ENCODE measurements around the gene ZNF76.

The ZNF76 gene

DNA sequence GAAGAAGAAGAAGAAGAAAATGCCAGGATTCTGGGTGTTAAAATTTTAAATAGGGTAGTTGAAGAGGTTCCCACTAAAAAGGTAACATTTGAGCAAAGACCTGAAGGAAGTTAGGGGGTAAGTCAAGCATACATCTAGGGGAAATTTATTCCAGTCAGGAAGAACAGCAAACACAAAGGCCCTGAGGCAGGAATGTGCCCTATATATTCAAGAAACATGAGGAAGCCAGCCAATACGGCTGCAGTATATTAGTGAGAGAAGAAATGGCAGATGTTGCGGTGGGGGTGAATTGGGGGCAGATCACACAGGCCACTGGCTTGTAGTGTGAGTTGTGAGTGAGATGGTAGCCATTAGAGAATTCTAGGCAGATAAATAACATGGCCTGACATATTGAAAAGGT is 6.0 kb downstream of the ZNF76 start:
- TF ChIP-seq GATA1 (IDR thresholded peaks at IDR 0.05; ENCODE audit: low read depth, low read length) (no peak), POLR2A (IDR thresholded peaks at IDR 0.05; ENCODE audit: low read length) (no peak)
- DNase-seq: no peak

DNA sequence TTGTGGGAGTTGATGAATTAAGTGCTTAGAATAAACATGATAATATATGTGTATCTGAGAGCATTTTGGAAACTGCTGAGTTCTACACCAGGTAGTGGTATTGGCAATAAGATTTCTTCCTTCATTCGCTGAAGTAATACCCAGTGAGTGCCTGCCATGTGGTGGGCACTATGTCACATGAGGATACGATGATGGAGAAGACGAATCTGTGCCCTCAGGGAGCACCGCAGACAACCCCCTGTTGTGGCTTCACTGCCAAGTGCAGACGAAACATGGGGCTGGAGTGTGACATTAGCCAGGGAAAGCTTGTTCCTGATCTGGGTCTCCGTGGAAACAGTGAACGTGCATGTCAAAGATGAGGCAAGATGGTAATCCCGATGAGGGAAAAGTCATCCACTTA is 7.9 kb downstream of the ZNF76 start:
- no peak for TF ChIP-seq POLR2A (IDR thresholded peaks at IDR 0.05; ENCODE audit: low read length)
- DNase-seq: no peak

GRCh38 chr6:35267897-35268296 is 8.4 kb downstream of the ZNF76 start:
- DNase-seq: no peak

GRCh38 chr6:35272005-35272404 is 12.5 kb downstream of the ZNF76 start:
- TF ChIP-seq GATA1 (IDR thresholded peaks at IDR 0.05; ENCODE audit: low read depth, low read length) (no peak), POLR2A (IDR thresholded peaks at IDR 0.05; ENCODE audit: low read length) (no peak)
- DNase-seq: no peak

More at GRCh38 chr6:35267897-35268296, 8.4 kb downstream of the ZNF76 start:
- TF ChIP-seq POLR2A (IDR thresholded peaks at IDR 0.05; ENCODE audit: low read length) (no peak), GATA1 (IDR thresholded peaks at IDR 0.05; ENCODE audit: low read depth, low read length) (no peak)

DNA sequence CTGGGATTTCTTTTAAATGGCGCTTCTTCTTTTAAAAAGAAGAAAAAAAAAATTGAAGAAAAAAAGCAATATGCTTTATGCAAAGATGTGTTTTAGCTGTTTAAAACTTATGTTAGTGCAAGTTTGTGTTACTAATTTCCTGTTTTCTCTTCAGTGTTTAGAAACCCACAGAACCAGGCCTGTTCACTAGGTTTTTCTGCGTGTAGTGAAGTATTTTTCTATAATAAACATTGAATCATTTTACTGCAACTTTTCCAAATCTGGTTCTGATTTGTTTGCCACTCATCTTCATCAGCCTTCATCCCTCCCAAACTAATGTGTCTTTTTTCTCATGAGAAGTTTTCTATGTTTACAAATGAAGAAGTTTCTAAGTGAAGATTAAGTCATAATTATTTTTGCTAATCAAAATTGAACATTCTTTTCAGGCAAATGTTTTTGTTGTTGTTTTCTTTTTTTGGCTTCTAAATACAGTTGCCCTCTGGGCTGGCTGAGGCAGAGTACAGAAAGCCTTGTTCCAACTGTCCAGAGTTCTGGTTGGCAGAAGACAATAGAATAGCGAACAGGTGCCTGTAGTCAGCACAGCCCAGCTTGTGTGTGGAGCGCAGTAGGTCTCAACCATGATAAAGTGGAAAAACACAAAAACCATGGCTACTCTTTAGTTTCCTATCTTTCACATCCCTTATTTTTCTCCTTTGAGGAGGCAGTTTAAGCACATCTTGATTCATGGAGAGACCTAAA is 14.5 kb downstream of the ZNF76 start:
- TF ChIP-seq GATA1 (IDR thresholded peaks at IDR 0.05; ENCODE audit: low read depth, low read length) (no peak), POLR2A (IDR thresholded peaks at IDR 0.05; ENCODE audit: low read length) (no peak)
- no peak for DNase-seq

- no peak for DNase-seq
- TF ChIP-seq POLR2A (IDR thresholded peaks at IDR 0.05; ENCODE audit: low read length) (no peak), GATA1 (IDR thresholded peaks at IDR 0.05; ENCODE audit: low read depth, low read length) (no peak)
Measured at GRCh38 chr6:35275744-35276260, 16.3 kb downstream of the ZNF76 start.

DNA sequence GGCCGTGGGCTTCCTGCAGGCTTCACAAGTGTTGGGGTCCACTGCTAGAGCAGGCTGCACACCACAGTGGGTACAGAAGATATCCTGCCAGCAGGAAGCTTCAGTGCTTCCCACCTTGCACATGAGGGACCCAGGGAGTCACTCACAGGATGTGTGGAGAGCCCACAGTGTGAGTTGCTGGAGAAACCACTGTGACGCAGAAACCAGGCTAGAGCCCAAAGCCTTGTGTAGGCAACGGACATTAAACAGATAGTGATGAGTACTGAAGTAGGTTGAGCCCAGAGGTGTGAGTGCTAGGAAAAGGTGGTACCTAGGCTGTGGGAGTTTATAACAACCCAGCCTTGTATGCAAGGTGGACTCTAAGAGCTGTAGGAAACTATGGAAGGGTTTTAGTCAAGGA is 19.2 kb downstream of the ZNF76 start:
- TF ChIP-seq POLR2A (IDR thresholded peaks at IDR 0.05; ENCODE audit: low read length) (no peak), GATA1 (IDR thresholded peaks at IDR 0.05; ENCODE audit: low read depth, low read length) (no peak)
- DNase-seq: no peak

DNA sequence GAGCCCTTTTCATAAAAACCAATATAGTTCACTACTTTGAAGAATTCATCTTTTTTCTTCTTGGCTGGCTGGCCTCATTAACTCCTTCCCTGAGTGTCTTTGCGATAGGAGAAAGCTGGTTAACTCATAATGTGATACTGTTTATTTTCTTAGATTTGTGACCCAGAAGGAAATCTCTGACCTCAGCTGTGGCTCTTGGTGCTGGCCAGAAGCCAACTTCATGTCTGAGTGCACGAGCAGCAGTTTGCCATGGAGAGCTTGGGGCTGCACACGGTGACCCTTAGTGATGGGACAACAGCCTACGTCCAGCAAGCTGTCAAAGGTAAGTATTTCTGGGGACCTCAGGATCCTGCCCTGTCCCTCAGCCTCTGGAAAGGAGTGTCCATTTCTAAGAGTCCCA is 21.4 kb downstream of the ZNF76 start:
- no peak for DNase-seq
- no peak for TF ChIP-seq POLR2A (IDR thresholded peaks at IDR 0.05; ENCODE audit: low read length)
- no peak for TF ChIP-seq GATA1 (IDR thresholded peaks at IDR 0.05; ENCODE audit: low read depth, low read length)

DNA sequence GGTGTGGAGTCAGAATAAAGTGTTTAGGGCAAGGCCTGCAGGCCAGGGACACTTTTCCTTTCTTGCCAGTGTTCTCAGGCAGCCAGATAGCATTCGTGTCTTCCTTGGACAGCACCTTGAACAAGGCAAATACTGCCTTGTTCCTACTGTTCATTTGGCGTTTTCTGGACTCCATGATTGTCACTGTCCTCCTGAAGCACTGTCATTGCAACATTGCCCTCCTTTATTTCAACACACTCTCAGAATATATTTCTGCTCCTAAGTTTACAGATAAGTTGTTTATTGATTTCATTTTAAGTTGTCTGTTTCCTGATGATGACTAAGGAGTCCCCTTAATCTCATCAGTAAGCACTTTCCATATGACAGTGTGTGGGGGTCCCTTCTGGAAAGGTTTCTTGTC is 22.9 kb downstream of the ZNF76 start:
- TF ChIP-seq GATA1 (IDR thresholded peaks at IDR 0.05; ENCODE audit: low read depth, low read length) (no peak), POLR2A (IDR thresholded peaks at IDR 0.05; ENCODE audit: low read length) (no peak)
- no peak for DNase-seq

DNA sequence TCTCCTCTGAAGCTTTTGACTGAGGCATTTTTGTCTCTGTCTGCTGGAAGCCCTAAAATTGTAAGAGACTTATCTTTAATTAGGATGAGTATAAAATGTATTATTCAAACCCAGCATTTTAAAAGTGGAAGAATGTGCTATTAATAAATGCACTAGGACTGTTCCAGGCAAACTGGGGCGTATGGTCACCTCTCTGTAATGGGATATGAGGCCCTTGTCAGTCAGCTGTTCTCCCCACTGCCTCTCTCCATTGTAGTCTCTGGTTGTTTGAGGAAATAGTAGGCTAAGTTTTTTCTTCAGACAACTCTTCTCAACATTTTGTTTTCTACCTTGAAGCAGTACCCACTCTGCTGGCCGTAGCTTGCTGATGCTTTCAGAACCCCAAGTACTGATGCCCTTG is 23.8 kb downstream of the ZNF76 start:
- DNase-seq: no peak
- TF ChIP-seq POLR2A (IDR thresholded peaks at IDR 0.05; ENCODE audit: low read length): no peak
- no peak for TF ChIP-seq GATA1 (IDR thresholded peaks at IDR 0.05; ENCODE audit: low read depth, low read length)

GRCh38 chr6:35287671-35288396 is 28.3 kb downstream of the ZNF76 start:
- no peak for DNase-seq
- TF ChIP-seq POLR2A (IDR thresholded peaks at IDR 0.05; ENCODE audit: low read length) (no peak), GATA1 (IDR thresholded peaks at IDR 0.05; ENCODE audit: low read depth, low read length) (no peak)

- DNase-seq: no peak
- TF ChIP-seq GATA1 (IDR thresholded peaks at IDR 0.05; ENCODE audit: low read depth, low read length) (no peak), POLR2A (IDR thresholded peaks at IDR 0.05; ENCODE audit: low read length) (no peak)
Measured at GRCh38 chr6:35288834-35289233, 29.3 kb downstream of the ZNF76 start.

- no peak for TF ChIP-seq POLR2A (IDR thresholded peaks at IDR 0.05; ENCODE audit: low read length)
- no peak for TF ChIP-seq GATA1 (IDR thresholded peaks at IDR 0.05; ENCODE audit: low read depth, low read length)
- DNase-seq: no peak
Measured at GRCh38 chr6:35291491-35291890, 32.0 kb downstream of the ZNF76 start.

DNA sequence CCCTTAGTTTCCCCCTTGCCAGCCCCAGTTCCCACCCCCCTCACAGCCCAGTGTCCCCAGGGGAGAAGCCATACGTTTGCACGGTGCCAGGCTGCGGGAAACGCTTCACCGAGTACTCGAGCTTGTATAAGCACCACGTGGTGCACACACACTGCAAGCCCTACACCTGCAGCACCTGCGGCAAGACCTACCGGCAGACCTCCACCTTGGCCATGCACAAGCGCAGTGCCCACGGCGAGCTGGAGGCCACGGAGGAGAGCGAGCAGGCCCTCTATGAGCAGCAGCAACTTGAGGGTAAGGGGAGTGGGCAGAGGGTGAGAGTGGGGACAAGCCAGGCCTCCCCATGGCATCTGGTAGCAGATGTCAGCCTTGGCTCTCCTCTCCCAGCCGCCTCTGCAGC is 33.0 kb downstream of the ZNF76 start:
- TF ChIP-seq GATA1 (IDR thresholded peaks at IDR 0.05; ENCODE audit: low read depth, low read length) (no peak), POLR2A (IDR thresholded peaks at IDR 0.05; ENCODE audit: low read length) (no peak)
- no peak for DNase-seq

DNA sequence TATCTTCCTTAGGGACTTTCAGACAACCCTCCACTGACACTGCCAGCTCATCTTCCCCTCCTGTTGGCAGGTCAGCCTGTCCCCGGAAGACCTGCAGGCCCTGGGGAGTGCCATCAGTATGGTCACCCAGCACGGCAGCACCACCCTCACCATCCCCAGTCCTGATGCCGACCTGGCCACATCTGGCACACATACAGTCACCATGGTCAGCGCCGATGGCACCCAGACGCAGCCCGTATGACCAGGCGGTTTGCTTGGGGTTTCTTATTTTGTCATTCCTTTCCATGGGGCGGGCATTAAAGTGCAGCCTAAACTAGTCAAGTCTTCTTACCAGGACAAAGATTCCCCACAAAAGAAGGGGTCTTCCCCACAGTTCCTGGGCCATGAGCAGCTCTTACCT is 34.1 kb downstream of the ZNF76 start:
- TF ChIP-seq POLR2A (IDR thresholded peaks at IDR 0.05; ENCODE audit: low read length): no peak
- no peak for TF ChIP-seq GATA1 (IDR thresholded peaks at IDR 0.05; ENCODE audit: low read depth, low read length)
- no peak for DNase-seq
